ENCODE measurements around the gene STON1.
A peak's percentile ranks its signal among the peaks of the same experiment; 100 is the strongest.

The STON1 gene, protein sequence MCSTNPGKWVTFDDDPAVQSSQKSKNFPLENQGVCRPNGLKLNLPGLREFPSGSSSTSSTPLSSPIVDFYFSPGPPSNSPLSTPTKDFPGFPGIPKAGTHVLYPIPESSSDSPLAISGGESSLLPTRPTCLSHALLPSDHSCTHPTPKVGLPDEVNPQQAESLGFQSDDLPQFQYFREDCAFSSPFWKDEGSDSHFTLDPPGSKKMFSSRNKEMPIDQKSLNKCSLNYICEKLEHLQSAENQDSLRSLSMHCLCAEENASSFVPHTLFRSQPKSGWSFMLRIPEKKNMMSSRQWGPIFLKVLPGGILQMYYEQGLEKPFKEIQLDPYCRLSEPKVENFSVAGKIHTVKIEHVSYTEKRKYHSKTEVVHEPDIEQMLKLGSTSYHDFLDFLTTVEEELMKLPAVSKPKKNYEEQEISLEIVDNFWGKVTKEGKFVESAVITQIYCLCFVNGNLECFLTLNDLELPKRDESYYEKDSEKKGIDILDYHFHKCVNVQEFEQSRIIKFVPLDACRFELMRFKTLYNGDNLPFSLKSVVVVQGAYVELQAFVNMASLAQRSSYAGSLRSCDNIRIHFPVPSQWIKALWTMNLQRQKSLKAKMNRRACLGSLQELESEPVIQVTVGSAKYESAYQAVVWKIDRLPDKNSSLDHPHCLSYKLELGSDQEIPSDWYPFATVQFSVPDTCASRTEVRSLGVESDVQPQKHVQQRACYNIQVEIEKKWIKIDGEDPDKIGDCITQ

DNA sequence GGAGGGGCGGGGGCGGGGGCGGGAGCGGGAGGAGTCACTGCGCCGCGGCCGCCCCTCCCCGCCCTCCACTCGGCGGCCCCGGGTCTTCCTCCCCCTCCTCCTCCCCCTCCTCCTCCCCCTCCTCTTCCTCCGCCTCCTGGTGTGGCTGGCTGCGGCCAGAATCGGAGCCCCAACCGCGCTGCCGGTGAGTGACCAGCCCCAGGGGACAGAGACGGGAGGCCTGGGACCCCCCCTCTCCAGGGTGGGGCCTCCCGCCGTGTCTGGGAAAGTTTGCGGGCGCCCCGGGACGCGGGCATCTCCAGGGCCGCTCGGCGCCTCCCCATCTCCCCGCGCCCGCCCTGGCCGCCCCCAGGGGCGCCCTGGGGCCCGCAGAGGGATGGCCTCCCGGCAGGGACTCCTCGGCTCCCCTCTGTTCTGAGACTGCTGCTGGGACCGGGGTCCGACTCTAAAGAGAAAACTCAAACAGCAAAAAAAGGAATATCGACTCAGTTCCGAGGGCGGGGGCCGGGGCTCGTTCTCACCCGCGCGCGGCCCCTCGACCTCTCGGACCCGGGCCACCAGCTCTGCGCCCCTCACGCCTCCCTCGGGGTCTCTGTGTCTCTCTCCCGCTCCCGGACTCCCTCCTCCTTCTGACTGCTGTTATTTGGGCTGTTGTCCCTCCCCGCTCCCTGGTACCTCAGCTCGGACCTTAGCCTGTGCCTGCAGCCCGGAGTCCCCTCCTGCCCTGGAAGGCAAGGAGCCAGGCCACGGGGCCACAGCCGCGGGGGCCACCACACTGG is at the start of gene STON1:
STON1 (plus strand) TSS at position 122 of the 779 bp plus-strand sequence. CDS start 50,480 bp downstream, outside the sequence.
- DNase-seq (ENCODE audit: low read depth), result no peak
- TF ChIP-seq, protein P1, sequence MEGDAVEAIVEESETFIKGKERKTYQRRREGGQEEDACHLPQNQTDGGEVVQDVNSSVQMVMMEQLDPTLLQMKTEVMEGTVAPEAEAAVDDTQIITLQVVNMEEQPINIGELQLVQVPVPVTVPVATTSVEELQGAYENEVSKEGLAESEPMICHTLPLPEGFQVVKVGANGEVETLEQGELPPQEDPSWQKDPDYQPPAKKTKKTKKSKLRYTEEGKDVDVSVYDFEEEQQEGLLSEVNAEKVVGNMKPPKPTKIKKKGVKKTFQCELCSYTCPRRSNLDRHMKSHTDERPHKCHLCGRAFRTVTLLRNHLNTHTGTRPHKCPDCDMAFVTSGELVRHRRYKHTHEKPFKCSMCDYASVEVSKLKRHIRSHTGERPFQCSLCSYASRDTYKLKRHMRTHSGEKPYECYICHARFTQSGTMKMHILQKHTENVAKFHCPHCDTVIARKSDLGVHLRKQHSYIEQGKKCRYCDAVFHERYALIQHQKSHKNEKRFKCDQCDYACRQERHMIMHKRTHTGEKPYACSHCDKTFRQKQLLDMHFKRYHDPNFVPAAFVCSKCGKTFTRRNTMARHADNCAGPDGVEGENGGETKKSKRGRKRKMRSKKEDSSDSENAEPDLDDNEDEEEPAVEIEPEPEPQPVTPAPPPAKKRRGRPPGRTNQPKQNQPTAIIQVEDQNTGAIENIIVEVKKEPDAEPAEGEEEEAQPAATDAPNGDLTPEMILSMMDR (conservative IDR thresholded peaks at IDR 0.05; ENCODE audit: low read depth, low read length), result no peak
- peak within 1 kb of the TSS; percentile 65 for H3K4me3 ChIP-seq (ENCODE audit: low read length)

DNA sequence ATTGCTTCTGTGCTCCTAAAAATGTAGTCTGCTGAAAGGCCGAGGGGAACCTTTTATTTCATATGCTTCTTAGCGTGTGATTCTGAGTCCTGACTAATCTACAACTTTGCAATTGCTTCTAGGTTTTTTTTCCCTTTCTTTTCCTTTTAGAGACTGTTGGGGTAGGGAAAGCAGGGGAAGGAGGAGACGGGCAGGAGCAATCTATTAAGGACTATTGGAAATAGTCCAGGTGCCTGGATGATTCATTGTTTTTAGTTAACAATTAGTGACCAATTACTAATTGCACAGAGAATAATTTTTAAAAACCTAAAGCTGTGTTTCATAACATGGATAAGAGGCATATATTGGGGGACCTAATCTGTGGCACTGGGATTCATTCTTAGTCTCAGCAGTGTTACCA is 49.4 kb upstream of the STON1 start:
- DNase-seq (ENCODE audit: low read depth), result no peak

DNA sequence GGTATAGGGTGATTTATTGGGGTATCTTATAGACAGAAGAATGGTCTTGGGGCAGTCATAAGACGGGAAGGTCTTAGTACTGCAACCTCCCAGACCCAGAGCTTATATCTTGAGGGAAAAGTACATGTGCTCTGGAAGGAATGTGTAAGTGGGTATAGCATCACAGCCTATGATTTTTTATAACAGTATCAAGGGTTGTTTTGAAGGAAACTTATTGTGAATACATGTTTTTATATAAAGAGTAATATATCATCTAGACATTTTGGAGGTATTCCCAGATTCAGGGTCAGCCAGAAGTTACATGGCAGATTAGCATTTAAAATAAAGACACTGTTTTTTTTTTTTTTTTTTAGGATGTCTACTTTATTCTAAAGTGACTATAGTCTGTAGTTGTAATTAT is 47.6 kb upstream of the STON1 start:
- TF ChIP-seq, protein P1 (conservative IDR thresholded peaks at IDR 0.05; ENCODE audit: low read depth, low read length), result no peak
- no peak overlapping the region for H3K4me3 ChIP-seq (ENCODE audit: low read length)
- peak; percentile 88 for DNase-seq (ENCODE audit: low read depth)

More for the DNA sequence above, 49.4 kb upstream of the STON1 start:
- H3K4me3 ChIP-seq (ENCODE audit: low read length), result no peak overlapping the region
- TF ChIP-seq, protein P1 (conservative IDR thresholded peaks at IDR 0.05; ENCODE audit: low read depth, low read length), result no peak

DNA sequence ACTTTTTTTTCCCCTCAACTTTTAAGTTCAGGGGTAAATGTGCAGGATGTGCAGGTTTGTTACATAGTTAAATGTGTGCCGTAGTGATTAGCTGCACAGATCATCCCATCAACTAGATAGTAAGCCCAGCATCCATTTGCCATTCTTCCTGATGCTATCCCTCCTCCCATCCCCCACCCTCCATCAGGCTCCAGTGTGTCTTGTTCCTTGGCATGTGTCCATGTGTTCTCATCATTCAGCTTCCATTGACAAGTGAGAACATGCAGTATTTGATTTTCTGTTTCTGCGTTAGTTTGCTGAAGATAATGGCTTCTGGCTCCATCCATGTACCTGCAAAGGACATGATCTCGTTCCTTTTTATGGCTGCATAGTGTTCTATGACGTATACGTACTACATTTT is 47.2 kb upstream of the STON1 start:
- no peak overlapping the region for H3K4me3 ChIP-seq (ENCODE audit: low read length)
- TF ChIP-seq, protein P1 (conservative IDR thresholded peaks at IDR 0.05; ENCODE audit: low read depth, low read length), result no peak
- DNase-seq (ENCODE audit: low read depth), result no peak

DNA sequence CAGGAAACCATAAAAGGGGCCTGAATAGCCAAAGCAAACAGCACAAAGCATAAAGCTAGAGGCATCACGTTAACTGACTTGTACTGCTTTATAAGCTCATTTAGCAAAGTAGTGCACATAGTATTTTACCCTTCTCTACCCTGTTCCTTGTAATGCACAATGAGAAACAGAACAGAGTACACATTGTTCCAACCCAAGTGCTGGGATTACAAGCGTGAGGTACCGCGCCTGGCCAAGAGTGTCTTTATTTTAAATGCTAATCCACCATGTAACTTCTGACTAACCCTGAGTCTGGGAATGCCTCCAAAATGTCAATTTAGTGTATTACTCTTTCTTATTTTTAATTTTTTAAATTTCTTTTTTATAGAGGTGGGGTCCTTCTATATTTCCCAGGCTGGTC is 46.4 kb upstream of the STON1 start:
- peak; percentile 89 for DNase-seq (ENCODE audit: low read depth)
- no peak overlapping the region for H3K4me3 ChIP-seq (ENCODE audit: low read length)
- TF ChIP-seq, protein P1 (conservative IDR thresholded peaks at IDR 0.05; ENCODE audit: low read depth, low read length), result no peak

DNA sequence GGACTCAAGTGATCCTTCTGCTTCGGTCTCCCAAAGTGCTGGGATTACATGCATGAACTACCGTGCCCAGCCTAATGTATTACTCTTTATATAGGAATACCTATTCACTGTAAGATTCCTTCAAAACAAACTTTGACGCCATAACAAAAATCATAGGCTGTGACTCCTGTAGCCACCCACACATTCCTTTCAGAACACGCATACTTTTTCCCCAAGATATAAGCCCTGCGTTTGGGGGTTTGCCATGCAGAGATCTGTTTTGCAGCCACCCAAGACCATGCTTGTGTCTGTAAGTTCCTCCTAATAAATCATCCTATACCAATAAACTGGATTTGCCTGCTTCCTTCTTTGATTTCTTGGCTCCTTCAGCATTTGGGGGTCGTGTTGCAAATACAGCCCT is 46.0 kb upstream of the STON1 start:
- TF ChIP-seq, protein P1 (conservative IDR thresholded peaks at IDR 0.05; ENCODE audit: low read depth, low read length), result no peak
- no peak overlapping the region for H3K4me3 ChIP-seq (ENCODE audit: low read length)
- DNase-seq (ENCODE audit: low read depth), result peak; percentile 95
